T-helper 1 cell treated with Interleukin-12 subunit alpha and Interleukin-12 subunit beta and Interleukin-4 antibody, amounts not matched to agents 30 ng/mL and 1 ng/mL, for 36 hours (primary cell): Measurements from ENCODE around the gene AOPEP. TPM values are rescaled to one million over a fixed set of nuclear protein-coding genes. Genes with fewer than 3 reads are reported as not detected.
"Not testable (repeated sequence)": the region's sequence is repeated elsewhere in the genome, so short reads cannot be mapped to it uniquely, and the experiment has no call there.

Experiments used
- intact Hi-C: fragments of 100-400 bp; cut with micrococcal nuclease; formaldehyde crosslinking; loops from one replicate; pipeline ENCODE4 v1.15.1; 2024
- total RNA-seq: library from RNA; stranded (reverse); gene quantifications from 2 replicates; pipeline ENCODE4 v1.2.3, GENCODE V29; 2022

AOPEP gene
- total RNA-seq, 1 donor from 2014 or later = 19.7 TPM

DNA sequence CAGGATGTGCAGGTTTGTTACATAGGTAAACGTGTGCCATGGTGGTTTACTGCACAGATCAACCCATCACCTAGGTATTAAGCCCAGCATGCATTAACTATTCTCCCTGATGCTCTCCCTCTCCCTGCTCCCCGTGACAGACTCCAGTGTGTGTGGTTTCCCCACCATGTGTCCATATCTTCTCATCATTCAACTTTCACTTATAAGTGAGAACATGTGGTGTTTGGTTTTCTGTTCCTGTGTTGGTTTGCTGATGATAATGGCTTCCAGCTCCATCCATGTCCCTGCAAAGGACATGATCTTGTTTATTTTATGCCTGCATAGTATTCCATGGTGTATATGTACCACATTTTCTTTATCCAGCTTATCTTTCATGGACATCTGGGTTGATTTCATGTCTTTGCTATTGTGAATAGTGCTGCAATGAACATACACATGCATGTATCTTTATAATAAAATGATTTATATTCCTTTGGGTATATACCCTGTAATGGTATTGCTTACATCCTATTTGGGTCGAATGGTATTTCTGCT, 103.6 kb downstream of the AOPEP start:
- intact Hi-C loops = not testable (repeated sequence)

DNA sequence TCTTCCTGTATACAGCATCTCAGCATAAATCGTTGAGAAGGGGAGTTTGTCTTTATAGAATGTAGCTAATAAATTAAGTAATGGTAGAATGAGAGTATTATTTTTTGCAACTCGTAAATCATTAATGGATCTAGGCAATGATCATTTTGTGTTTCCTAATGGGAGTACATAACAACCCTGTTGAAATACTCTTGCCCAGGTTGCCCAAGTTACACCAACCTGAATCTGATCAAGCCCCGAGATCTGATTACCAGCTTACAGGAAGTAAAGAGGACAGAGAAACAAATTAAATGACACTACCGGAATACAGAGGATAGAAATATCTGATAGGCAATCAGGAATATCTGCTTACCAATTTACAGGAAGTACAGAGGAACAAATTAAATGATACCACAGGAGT, 107.3 kb downstream of the AOPEP start:
- intact Hi-C loops = no loop called here

DNA sequence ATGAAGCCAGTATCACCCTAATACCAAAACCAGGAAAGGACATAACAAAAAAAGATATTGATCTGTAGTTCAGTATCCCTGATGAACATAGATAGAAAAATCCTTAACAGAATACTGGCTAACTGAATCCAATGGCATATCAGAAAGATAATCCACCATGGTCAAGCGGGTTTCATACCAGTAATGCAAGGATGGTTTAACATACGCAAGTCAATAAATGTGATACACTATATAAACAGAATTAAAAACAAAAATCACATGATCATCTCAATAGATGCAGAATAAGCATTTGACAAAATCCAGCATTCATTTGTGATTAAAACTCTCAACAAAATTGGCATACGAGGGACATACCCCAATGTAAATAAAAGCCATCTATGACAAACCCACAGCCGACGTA, 110.9 kb downstream of the AOPEP start:
- intact Hi-C loops = no loop called here

DNA sequence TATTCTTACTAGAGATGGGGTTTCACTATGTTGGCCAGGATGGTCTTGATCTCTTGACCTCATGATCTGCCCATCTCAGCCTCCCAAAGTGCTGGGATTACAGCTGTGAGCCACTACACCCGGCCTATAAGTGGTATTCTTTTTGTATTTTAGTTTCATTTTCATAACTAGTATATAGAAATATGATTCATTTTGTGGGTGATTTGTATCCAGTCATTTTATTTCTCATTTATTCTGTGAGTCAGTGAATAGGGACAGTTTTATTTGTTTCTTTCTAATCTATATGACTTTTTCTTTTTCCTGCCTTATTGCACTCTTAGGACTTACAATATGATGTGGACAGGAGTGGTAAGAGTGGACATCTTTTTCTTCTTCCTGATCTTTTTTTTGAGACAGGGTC, 112.9 kb downstream of the AOPEP start:
- intact Hi-C loops = no loop called here

DNA sequence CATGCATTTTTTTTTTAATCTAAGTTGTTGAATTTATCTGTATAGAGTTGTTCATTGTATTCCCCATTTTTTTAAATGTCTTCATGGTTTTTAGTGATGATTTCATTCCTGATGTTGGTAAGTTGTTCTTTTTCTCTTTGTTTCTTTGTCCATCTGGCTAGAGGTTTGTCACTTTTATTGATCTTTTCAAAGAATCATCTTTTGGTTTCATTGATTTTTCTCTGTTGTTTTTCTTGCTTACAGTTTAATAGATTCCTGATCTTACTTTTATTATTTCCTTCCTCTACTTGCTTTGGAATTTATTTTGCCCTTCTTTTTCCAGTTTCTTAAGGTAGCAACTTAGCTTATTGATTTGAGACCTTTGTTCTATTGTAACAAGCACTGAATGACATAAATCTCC, 114.2 kb downstream of the AOPEP start:
- intact Hi-C loops = no loop called here

DNA sequence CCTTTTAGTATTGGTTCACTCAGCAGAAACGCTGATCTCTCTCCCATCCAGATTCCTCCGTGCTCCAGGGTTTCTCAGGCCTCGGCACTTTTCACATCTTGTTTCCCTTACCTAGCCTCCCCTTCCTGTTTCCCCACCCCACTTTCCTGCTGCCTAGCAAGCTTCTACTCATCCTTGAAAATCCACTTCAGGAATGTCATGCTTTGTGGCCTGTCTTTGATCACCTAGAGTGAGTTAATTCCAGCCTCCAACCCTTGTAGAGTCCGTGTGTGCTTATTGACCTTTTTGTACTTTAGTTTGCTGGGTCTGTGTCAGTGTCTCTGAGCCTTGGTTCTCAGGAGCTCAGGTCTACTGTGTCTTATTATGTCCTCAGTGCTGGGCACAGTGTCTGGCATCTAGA, 116.6 kb downstream of the AOPEP start:
- intact Hi-C loops = no loop called here

DNA sequence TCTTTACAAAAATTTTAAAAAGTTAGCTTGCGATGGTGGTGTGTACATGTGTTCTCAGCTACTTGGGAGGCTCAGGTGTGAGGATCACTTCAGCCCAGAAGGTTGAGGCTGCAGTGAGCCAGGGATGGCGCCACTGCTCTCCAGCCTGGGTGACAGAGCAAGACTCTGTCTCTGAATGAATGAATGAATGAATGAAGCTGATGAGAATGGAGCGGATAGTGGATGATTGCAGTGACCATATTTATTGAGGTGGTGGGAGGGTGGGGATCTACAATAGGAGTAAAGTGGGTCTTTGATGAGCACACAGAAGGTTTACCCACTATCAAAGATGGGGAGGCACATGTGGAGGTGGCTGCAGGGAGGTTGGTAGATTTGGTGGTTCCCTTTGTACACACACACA, 120.2 kb downstream of the AOPEP start:
- intact Hi-C loops = no loop called here

DNA sequence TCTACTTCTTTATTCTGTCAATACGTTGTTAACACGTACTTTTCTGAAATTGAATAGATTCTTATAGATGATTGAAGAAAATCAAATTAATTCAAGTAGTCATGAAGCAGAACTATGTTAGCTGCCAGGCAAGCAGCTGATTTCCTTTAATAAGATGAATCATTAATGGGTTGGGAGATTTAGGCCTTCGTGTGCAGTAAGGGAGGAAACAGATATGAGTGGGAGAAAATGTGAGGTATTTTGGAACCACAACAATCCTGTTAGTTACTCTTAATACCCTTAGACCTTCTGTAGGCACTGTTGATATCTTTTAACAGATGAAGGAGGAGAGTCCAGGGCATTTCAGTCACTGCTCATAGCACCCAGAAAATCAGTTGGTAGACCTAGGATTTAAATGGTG, 121.0 kb downstream of the AOPEP start:
- intact Hi-C loops = no loop called here

DNA sequence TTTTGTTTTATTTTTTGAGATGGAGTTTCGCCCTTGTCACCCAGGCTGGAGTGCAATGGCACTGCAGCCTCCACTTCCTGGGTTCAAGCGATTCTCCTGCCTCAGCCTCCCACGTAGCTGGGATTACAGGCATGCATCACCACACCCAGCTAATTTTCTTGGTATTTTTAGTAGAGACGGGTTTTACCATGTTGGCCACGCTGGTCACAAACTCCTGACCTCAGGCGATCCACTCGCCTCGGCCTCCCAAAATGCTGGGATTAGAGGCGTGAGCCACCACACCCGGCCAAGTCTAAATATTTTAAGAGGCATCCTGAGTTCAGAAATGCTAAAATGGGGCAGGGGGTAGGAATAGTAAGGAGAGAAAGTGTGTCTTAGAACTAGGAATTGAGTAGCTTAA, 122.3 kb downstream of the AOPEP start:
- intact Hi-C loops = not testable (repeated sequence)

DNA sequence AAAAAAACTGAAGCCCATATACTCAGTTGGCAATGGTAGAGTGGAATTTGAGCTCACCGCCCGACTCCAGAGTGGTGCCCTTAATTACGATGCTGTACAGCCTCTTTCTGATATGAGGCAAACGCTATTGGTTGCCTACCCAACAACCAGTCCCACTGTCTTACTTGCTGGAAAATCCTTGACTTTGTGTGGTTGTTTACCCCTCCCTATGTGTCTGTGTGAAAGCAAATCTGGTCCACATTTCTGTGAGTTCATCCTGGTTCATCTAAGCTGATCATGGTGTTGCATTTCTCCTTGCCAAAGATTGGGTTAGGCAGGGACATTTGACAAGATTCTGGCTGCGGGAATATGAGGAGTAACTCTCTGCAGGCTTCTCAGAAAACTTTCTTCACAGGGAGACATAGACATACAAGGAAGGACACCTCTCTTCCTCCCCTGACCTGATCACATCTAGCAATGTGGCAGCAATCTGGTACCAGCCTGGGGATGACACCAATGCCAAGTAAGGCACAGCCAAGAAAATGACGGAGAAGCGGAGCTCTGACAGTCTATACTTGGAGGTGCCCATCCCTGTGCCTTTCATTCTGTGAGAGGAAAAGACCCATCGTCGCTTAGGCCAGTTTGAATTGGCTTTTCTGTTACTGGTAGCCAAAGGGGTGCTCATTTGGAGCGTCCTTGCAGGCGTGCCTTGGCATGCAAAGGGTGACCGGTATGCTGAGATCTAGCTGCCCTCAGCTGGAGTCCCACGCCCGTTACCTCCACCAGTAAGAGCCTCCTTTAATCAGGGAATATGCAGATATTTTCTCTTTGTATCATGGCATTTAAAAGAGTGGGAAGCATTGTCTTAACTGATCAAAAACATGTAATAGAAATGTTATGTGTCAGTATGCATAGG, 124.3 kb downstream of the AOPEP start:
- intact Hi-C loops = no loop called here

DNA sequence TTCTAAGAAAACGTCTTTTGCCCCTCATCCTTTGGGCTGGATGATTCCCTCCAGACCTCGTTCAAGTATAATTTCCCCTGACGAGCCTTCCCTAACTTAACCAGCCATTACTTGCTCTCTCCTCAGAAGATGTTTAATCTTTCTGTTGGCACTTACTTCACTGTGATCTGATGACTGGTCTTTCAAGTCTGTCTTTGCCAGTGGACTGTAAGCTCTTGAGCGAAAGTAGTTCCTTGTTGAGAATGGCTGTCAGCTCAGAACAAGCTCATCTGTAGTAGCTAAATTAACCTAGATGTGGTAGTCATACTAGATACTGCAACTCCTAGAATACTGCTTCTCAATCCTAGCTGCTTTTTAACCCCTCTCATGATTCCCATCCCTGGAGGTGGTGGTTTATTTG, 125.0 kb downstream of the AOPEP start:
- intact Hi-C loops = no loop called here

DNA sequence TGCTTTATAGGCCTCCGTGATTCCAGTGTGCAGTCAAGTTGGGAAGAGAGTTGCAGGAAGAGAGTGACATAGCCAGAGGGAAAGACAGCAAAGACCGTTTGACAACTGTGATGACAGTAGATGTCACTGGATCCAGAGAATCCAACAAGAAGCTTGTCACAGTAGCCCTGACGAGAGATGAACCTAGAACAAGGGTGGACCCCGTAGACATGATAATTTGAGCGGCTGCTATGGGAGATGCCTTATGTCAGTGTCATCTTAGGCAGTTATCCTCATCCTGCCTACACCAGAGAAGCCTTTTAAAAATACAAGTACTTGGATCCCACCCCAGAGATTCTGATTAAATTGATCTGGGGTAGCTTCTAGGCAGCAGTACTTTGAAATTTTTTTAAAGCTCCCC, 125.4 kb downstream of the AOPEP start:
- intact Hi-C loops = no loop called here

DNA sequence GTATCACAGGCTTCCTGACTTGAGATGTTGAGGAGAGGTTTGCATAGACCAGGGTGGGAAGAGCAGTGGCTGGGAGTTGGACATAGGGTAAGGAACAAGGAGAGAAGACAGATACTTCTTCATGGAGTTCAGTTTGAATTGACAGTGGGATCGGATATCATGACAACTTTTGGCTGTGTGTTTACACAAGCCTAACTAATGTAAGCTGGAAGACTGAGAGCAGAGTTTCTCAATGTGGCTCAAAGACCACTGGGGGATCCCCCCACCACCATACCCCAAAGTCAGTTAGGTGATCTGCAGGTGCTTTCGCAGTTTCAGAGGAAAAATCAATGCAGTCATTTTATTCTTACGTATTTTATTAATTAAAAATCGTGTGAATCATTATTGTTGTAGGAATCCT, 125.9 kb downstream of the AOPEP start:
- intact Hi-C loops = no loop called here

DNA sequence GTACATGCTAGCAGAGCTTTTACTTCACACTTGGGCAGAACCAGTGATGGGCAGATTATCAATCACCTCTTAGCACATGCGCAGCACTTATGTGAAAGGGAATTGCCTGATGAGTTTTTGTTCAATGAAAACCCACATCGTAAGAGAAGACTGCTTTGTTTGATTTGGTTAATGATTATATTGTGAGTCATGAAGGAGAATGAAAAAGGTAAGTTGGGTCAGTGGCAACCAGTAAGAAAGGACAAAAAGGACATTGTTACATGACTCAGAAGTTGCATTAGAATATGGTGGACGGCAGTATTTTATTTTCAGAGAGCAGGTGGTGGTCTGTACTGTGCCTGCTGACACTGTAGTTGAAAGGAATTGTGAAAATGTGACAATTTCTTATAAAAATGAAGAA, 127.4 kb downstream of the AOPEP start:
- intact Hi-C loops = no loop called here

DNA sequence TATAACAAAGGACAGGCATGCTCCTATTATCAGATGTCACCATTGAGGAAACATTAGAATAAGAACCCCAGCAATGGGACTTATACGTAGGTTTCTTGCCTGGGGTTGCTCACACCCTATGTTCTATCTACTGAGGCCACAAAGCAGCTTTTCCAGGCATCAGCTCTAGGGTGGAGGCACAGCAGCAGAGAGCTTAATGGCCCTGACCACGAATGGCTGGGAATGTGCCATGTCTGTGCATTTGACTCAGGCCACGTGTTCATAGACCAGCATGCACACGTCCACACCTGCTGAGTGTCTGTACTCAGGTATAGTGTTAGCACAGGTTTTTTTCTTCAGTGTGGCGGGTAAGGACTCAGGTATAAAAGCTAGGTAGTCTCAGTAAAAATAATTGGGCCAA, 129.4 kb downstream of the AOPEP start:
- intact Hi-C loops = no loop called here

DNA sequence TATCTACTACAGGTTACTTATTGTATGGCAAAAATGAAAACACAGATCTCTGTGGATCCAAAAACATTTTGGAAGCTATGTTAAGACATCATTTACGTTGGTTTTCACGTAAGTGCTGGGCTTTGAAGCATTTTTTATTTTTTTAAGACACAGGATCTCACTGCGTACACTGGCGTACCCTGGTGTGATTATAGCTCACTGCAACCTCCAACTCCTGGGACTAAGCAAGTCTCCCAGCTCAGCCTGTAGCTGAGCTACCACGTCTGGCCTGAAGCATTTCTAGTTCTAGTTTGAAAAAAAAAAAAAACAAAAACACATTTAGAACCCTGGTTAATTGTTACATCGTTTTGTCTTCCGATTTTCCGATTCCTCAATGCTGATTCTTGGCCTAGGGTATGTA, 131.3 kb downstream of the AOPEP start:
- intact Hi-C loops = no loop called here

DNA sequence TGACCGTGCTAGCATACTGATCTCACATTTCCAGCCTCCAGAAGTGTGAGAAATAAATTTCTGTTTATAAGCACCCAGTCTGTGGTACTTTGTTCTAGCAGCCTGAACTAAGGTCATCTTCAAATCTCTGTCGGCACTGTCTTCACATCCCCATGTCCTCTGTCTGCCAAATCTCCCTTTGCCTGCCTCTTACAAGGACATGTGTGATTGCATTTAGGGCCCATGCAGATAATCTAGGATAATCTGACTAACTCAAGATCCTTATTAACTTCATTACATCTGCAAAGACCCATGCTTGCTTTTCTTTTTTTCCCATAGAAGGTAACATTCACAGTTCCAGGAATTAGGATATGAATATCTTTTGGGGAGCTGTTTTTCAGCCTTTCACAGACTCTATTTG, 132.7 kb downstream of the AOPEP start:
- intact Hi-C loops = no loop called here

DNA sequence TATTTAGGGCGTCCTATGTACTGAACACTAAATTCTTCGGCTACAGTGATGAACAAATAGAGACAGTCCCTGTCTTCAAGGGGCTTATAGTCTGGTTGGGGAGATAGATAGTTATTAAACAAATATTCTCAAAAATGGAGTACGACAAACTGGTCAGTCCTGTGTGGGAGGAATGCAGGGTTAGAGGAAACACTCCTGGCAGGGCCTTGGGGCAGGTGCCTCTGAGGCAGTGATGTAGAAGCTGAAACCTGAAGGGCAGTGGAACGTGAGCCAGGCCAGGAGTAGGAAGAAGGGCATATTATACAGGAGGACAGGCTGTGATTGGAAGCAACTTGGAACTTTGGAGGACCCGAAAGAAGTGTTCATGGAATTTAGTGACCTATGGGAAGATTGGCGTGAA, 133.4 kb downstream of the AOPEP start:
- intact Hi-C loops = loop anchor here (1.0 to 10.0 kb wide), 7 partner anchors 35 to 1155 kb away; no protein-coding TSS in a partner anchor

DNA sequence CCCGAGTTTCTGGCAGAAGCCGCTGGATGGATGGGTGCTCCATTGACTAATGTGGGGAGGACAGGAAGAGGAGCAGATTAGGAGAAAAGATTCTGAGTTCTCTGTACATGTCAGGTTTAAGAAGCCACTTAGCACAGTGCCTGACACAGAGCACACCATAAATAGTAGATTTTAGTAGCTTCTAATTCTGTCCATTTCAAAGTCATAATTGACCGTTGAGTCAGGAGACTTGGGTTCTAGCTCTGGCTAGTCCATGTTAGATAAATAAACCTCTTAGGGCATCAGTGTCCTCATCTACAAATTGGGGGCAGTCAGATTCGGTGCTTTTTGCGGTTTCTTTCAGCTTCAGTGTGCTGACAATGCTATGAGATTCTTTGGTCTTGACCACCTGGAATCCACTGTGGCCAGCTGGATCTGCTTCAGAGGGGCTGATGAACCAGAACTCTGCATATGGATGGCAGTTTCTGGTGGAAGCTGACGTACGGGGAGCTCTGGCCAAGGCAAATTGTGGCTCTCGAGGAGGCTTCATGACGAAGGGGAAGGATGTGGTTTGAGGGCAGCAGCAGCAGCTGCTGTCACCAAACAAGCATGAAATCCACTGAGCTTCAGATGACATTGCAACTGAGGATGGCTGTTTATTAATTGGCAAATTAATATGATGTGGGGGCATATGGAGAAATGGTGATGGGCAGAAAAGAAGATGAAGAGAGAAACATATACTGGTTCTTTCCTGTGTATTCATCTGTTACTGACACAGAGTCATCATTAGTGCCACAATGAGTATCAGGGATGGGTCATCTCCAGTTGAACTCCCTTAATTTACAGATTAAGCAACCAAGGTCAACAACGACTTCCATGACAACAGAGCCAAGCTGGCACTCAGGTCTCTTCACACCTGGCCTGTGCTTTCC, 134.4 kb downstream of the AOPEP start:
- intact Hi-C loops = loop anchor here (1.0 to 10.0 kb wide), 13 partner anchors 10 to 1154 kb away; partner anchors contain the start of gene AOPEP

DNA sequence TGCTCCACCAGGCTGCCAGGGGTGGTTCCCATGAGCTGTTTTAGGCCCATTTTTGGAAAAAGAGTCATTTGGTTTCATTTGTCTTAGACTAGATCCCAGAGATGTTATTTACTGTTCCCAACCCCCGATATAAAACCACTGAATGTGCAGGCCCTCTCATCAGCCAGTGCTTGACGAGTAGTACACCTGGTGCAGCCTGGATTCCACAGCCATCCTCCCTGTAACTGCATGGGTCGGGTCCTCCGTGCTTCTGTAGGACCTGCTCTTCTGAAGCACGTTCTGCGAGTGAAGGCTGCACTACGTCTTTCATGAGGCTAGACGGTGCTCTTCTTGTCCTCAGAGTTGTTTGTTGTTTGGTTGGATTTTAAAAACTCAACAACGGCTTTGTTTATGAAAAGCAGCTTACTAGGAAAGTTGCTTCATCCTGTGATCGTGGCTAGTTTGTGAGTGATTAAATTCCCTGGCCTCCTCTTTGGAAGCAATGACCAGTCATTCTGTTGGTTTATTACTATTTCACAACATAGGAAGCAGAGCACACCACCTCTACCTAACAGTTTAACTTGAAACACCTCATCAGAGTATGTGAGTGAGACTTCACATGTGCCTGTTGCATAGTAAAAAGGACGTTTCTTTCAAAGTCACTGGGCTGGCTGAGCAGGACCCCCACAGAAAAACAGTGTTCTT, 135.2 kb downstream of the AOPEP start:
- intact Hi-C loops = loop anchor here (1.0 to 10.0 kb wide), 12 partner anchors 10 to 1153 kb away; partner anchors contain the start of gene AOPEP

DNA sequence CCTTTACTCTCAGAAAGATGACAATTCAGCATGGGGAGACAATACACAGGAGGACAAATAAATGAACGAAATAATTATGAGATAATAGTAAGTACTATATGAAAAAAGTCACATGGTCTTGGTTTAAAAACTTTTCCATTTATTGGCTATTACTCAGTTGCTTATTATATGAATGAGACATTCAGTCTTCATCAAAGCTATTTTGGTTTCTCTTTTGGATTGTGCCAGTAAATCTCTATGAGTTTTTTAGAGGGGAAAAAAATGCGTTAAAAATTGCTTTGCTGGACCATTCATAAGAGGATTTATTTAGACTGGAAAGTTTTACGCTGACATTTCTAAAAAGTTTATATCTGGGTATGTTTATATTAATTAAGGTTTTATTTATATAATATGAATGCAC, 137.7 kb downstream of the AOPEP start:
- intact Hi-C loops = loop anchor here (5.0 to 10.0 kb wide), 5 partner anchors 88 to 1151 kb away; no protein-coding TSS in a partner anchor
